ENCODE measurements around the gene MED13L.

DNA sequence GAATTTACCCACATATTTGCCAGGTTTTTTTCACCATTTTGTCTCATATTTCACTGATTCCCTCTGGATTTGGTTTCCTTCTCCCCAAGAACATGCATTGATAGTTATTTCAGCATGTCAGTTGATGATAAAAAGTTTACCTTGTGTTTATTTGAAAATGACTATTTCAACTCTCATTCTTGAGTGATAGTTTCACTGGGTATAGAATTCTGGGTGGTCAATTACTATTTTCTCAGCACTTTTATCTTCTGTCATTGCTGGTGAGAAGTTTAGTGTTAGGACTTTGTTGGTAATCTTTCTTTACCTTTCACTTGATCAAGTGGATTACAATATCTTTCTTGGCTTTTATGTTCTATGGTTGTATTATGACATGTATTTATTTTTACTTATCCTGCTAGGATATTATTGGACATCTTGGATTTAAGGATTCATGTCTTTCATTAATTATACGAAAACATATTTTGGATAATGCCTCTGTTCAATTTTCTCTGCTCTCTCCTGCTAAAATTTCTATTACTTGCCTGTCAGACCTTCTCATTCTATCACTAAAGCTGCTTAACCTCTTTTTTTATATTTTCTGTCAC, 338.6 kb downstream of the MED13L start:
- TF ChIP-seq, protein P1, sequence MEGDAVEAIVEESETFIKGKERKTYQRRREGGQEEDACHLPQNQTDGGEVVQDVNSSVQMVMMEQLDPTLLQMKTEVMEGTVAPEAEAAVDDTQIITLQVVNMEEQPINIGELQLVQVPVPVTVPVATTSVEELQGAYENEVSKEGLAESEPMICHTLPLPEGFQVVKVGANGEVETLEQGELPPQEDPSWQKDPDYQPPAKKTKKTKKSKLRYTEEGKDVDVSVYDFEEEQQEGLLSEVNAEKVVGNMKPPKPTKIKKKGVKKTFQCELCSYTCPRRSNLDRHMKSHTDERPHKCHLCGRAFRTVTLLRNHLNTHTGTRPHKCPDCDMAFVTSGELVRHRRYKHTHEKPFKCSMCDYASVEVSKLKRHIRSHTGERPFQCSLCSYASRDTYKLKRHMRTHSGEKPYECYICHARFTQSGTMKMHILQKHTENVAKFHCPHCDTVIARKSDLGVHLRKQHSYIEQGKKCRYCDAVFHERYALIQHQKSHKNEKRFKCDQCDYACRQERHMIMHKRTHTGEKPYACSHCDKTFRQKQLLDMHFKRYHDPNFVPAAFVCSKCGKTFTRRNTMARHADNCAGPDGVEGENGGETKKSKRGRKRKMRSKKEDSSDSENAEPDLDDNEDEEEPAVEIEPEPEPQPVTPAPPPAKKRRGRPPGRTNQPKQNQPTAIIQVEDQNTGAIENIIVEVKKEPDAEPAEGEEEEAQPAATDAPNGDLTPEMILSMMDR (IDR thresholded peaks at IDR 0.05): no peak
- TF ChIP-seq POLR2A (IDR thresholded peaks at IDR 0.05): no peak

All from thyroid gland (tissue), 4 donors.